Measurements from ENCODE around the gene SEPTIN10.

DNA sequence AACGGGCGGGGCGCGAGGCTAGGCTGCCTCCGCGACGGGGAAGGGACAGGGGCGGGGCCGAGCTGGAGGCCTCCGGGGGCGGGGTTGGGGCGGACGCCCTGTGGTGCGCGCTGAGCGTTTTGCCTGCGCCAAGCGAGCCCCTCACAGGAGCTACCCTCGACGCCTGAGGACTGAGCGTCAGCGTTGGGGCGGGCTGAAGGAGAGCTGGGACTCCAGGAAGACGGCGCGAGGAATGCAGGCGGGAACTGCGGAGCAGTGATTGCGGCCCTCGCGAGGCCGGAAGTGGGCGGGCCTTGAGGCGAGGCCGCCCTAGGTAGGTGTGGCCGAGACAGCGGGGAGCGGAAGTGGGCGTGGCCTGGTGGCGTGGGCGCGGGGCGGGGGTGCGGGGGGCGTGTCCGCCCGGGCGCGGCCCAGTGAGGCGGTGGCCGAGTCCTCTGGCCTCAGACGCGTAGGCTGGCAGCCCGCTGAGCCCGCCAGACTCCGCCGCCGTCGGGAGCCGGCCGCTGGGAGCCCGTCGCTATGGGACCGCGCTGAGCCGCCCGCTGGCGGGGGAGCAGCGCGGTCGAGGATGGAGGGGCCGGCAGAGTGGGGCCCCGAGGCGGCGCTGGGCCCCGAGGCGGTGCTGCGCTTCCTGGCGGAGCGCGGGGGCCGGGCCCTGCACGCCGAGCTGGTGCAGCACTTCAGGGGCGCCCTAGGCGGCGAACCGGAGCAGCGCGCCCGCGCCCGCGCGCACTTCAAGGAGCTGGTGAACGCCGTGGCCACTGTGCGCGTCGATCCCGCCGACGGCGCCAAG, at the start of gene SEPTIN10, which contains the start of gene SOWAHC:
- TF ChIP-seq, protein P1, sequence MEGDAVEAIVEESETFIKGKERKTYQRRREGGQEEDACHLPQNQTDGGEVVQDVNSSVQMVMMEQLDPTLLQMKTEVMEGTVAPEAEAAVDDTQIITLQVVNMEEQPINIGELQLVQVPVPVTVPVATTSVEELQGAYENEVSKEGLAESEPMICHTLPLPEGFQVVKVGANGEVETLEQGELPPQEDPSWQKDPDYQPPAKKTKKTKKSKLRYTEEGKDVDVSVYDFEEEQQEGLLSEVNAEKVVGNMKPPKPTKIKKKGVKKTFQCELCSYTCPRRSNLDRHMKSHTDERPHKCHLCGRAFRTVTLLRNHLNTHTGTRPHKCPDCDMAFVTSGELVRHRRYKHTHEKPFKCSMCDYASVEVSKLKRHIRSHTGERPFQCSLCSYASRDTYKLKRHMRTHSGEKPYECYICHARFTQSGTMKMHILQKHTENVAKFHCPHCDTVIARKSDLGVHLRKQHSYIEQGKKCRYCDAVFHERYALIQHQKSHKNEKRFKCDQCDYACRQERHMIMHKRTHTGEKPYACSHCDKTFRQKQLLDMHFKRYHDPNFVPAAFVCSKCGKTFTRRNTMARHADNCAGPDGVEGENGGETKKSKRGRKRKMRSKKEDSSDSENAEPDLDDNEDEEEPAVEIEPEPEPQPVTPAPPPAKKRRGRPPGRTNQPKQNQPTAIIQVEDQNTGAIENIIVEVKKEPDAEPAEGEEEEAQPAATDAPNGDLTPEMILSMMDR (conservative IDR thresholded peaks at IDR 0.05; ENCODE audit: low read length), result no peak
- no peak for TF ChIP-seq EZH2phosphoT487 (IDR thresholded peaks at IDR 0.05; ENCODE audit: borderline replicate concordance)

All from Loucy (cell line).